ENCODE data around the gene TAF4B.
A peak's percentile ranks its signal among the peaks of the same experiment; 100 is the strongest.
"Not testable (repeated sequence)": the region's sequence is repeated elsewhere in the genome, so short reads cannot be mapped to it uniquely, and the experiment has no call there.

The TAF4B gene

DNA sequence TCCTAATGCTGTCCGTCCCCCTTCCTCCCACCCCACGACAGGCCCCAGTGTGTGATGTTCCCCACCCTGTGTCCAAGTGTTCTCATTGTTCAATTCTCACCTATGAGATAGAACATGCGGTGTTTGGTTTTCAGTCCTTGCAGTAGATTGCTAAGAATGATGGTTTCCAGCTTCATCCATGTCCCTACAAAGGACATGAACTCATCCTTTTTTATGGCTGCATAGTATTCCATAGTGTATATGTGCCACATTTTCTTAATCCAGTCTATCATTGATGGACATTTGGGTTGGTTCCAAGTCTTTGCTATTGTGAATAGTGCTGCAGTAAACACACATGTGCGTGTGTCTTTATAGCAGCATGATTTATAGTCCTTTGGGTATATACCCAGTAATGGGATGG, 12.5 kb downstream of the TAF4B start:
- not testable (repeated sequence) for DNase-seq (ENCODE audit: low spot score)

- DNase-seq (ENCODE audit: low spot score): not testable (repeated sequence)
Measured at GRCh38 chr18:26242392-26242791, 16.1 kb downstream of the TAF4B start.

- DNase-seq (ENCODE audit: low spot score): not testable (repeated sequence)
Measured at GRCh38 chr18:26245434-26245833, 19.2 kb downstream of the TAF4B start.

DNA sequence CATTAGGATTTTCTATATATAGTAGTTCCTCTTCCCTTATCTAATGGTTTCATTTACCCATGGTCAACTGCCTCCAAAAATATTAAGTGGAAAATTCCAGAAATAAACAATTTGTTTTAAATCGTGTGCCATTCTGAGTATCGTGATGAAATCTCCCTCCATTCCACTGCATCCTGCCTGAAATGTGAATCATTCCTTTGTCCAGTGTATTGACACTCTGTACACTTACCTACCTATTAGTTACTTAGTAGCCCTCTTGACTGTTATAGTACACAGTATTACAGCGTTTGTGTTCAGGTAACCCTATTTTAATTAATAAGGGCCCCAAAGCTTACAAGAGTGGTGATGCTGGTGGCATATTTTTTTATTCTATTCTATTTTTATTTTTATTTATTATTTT, 26.2 kb downstream of the TAF4B start:
- DNase-seq (ENCODE audit: low spot score): no peak

- not testable (repeated sequence) for DNase-seq (ENCODE audit: low spot score)
Measured at GRCh38 chr18:26254808-26255207, 28.6 kb downstream of the TAF4B start.

- no peak for DNase-seq (ENCODE audit: low spot score)
Measured at GRCh38 chr18:26255695-26256622, 29.7 kb downstream of the TAF4B start.

DNA sequence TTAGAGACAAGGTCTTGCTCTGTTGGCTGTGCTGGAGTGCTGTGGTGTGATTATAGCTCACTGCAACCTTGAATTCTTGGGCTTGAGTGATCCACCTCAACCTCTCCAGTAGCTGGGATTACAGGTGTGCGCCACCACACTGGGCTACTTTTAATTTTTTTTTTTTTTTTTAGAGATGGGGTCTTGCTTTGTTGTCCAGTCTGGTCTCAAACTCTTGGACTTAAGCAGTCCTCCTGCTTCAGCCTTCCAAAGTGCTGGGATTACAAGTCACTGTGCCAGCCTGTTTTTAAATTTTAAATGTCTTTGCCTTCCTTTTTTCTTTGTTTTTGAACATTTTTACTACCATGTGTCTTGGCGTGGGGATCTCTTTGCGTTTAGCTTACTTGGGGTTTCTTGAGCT, 32.5 kb downstream of the TAF4B start:
- DNase-seq (ENCODE audit: low spot score): no peak

DNA sequence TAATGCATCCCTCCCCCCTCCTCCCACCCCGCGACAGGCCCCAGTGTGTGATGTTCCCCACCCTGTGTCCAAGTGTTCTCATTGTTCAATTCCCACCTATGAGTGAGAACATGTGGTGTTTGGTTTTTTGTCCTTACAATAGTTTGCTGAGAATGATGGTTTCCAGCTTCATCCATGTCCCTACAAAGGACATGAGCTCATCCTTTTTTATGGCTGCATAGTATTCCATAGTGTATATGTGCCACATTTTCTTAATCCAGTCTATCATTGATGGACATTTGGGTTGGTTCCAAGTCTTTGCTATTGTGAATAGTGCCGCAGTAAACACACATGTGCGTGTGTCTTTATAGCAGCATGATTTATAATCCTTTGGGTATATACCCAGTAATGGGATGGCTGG, 33.2 kb downstream of the TAF4B start:
- not testable (repeated sequence) for DNase-seq (ENCODE audit: low spot score)

DNA sequence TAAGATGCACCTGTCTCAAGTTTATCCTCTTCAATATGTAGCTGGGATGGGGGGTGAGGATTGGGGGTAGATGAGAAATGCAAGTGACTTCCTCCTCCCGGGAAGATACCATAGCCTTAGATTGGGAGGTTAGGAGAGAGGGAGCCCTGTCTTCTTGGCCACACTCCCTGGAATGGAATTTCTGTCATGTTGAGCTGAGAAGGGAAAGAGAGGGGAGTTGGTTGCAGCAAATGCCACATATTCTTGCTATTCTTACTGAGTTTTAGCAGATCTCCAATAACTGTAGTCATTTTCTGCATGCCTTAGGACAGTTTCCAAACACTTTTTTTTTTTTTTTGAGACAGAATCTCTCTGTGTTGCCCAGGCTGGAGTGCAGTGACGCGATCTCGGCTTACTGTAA, 35.9 kb downstream of the TAF4B start:
- DNase-seq (ENCODE audit: low spot score): no peak

GRCh38 chr18:26267357-26267930, 41.2 kb downstream of the TAF4B start:
- no peak for DNase-seq (ENCODE audit: low spot score)

DNA sequence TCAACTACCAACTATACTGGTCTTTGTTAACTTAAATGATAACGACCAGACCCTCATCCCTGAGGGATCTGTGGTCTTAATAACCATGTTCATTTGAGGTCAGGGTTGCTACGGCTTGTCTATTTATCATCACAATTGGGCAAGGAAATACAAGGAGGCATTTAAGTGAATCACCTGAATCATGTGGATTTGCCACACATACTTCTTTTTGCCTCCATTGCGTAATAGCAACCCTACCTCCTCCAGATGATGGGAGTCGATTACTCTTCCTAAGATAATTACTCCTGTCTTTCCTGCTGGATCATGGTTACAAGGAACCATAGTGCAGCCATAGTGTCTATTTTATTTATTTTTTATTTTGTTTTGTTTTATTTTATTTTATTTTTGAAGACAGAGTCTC, 42.2 kb downstream of the TAF4B start:
- no peak for DNase-seq (ENCODE audit: low spot score)

GRCh38 chr18:26271917-26272549, 45.8 kb downstream of the TAF4B start:
- no peak for DNase-seq (ENCODE audit: low spot score)

GRCh38 chr18:26277374-26277773, 51.1 kb downstream of the TAF4B start:
- no peak for DNase-seq (ENCODE audit: low spot score)

- DNase-seq (ENCODE audit: low spot score): no peak
Measured at GRCh38 chr18:26279428-26279827, 53.2 kb downstream of the TAF4B start.

GRCh38 chr18:26286008-26286407, 59.8 kb downstream of the TAF4B start:
- no peak for DNase-seq (ENCODE audit: low spot score)

- no peak for DNase-seq (ENCODE audit: low spot score)
Measured at GRCh38 chr18:26287644-26288043, 61.4 kb downstream of the TAF4B start.

DNA sequence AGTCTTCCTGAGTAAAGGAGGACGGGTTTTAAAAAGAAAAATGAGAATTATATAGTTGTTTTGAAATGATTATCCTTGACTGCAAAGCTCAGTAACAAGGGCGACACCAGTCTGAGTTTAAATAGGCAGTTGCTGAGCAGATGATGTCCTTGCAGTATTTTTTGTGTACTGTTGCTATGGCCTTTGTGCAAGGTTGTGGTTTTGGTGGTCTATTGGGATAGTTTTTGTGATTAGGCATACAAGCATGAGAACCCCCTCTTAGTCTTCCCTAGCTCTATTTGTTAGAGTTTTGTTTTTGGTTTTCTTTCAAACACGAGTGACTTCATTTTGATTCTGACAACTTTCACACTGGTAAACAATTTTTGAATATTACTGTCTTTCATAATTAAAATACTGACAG, 64.1 kb downstream of the TAF4B start:
- no peak for DNase-seq (ENCODE audit: low spot score)

DNA sequence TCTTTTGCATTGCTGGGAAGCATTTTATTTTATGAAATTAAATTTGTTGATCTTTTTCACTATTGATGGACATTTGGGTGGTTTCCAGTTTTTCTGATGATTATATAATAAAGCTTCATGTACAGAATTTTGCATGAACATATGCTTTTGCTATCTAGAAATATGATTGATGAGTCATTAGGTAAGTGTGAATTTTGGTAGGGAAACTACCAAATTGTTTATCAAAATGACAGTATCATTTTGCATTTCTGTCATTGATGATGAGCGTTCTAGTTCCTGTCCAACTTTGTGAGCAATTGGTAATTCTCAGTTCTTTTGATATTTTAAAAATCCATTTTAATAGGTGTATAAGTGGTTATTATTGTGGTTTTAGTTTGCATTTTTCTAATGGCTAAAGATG, 67.7 kb downstream of the TAF4B start:
- no peak for DNase-seq (ENCODE audit: low spot score)

DNA sequence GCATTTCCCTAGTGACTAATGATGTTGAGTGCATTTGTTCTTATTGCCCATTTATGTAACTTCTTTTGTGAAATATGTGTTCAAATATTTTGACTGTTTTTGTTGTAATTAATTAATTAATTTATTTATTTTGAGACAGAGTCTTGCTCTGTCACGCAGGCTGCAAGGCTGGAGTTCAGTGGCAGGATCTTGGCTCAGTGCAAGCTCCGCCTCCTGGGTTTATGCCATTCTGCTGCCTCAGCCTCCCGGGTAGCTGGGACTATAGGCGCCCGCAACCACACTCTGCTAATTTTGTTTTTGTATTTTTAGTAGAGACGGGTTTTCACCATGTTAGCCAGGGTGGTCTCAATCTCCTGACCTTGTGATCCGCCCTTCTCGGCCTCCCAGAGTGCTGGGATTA, 71.9 kb downstream of the TAF4B start:
- no peak for DNase-seq (ENCODE audit: low spot score)

DNA sequence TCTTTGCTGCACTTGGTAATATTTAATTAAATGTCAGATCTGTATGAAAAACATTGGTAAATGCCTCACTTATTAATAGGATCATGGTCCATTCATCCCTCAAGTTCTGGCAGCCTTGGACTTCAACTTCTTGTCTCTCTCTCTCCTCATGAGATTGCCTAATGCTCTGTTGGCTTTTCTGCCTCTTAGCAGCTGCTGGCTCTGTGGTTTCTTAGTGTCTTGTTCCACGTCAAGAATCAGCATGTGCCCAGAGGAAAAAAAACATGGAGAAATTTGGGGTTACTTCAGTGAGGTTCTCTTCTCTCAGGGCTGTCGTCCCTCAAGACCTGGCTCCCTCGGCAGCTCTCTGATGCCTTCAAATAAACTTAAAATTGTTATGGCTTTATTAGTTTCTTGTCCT, 75.4 kb downstream of the TAF4B start:
- DNase-seq (ENCODE audit: low spot score): peak; percentile 12

DNA sequence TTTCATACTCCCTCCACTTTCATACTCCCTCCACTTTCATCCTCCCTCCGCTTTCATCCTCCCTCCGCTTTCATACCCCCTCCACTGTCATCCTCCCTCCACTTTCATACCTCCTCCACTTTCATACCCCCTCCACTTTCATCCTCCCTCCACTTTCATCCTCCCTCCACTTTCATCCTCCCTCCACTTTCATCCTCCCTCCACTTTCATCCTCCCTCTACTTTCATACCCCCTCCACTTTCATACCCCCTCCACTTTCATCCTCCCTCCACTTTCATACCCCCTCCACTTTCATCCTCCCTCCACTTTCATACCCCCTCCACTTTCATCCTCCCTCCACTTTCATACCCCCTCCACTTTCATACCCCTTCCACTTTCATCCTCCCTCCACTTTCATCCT, 77.0 kb downstream of the TAF4B start:
- DNase-seq (ENCODE audit: low spot score): not testable (repeated sequence)

DNA sequence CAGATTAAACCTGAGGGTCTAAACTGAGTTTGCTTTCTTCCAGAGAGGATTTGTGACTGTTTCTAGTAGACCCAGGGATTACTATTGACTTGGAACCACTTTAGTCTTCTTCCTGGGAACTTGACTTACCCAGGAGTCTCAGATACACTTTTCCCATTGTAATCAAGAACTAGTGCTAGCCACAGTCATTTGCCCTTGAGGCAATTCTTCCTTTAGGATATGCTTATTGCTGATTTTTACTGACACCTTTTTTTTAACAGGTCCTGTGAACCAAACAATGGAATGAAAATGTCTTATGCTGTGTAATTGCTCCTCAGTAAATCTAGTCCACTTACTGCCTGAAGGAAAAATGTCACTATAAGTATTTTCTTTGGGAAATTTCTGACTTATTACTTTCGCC, 78.3 kb downstream of the TAF4B start:
- no peak for DNase-seq (ENCODE audit: low spot score)

- peak; percentile 41 for DNase-seq (ENCODE audit: low spot score)
Measured at GRCh38 chr18:26307161-26307773, 81.0 kb downstream of the TAF4B start.
